ENCODE data around the gene TBC1D2B.

The TBC1D2B gene

DNA sequence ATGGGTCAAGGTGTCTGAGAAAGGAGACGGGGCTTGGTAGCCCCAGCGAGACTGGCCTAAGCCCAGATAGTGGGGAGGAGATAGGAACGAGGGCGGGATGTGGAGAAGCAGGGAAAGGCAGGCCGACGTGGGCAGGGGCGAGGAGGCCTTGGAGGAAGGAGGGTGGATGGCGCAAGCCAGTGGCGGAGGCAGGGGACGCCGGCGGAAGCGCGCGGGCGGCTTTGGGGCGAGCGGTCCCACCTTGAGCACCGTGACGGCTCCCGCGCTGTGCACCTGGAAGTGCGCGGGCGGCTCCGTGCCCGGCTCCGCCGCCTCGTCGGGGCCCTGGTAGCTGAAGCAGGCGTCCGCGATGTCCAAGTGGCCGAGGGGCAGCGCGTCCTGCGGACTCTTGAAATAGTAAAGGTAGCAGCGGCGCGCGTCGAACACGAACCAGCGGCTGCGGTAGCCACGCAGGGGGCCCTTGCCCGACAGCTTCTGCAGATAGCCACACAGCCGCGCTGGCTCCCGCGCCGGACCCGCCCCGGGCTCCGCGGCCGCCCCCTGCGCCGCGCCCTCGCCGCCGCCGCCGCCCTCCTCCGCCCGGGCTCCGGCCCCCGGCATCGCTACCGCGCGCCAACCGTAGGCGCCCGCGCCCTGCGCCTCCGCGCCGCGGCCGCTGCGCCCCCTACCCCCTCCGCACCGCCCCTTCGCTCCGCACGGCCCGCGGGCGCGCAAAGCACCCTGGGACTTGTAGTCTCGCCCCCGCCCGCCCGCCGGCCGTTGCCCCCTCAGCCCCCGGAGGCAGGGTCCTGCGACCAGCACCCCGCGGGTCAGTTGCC, at the start of gene TBC1D2B:
TSS of gene TBC1D2B (minus strand) at position 659 of the 818 bp plus-strand sequence. CDS start at position 600, 59 bp downstream.
- peak within 1 kb of the TSS; percentile 89 for H3K4me3 ChIP-seq (ENCODE audit: low read length)
- TF ChIP-seq, protein P1, sequence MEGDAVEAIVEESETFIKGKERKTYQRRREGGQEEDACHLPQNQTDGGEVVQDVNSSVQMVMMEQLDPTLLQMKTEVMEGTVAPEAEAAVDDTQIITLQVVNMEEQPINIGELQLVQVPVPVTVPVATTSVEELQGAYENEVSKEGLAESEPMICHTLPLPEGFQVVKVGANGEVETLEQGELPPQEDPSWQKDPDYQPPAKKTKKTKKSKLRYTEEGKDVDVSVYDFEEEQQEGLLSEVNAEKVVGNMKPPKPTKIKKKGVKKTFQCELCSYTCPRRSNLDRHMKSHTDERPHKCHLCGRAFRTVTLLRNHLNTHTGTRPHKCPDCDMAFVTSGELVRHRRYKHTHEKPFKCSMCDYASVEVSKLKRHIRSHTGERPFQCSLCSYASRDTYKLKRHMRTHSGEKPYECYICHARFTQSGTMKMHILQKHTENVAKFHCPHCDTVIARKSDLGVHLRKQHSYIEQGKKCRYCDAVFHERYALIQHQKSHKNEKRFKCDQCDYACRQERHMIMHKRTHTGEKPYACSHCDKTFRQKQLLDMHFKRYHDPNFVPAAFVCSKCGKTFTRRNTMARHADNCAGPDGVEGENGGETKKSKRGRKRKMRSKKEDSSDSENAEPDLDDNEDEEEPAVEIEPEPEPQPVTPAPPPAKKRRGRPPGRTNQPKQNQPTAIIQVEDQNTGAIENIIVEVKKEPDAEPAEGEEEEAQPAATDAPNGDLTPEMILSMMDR (conservative IDR thresholded peaks at IDR 0.05; ENCODE audit: low read depth, low read length), result no peak
- no peak for DNase-seq (ENCODE audit: low read depth)

DNA sequence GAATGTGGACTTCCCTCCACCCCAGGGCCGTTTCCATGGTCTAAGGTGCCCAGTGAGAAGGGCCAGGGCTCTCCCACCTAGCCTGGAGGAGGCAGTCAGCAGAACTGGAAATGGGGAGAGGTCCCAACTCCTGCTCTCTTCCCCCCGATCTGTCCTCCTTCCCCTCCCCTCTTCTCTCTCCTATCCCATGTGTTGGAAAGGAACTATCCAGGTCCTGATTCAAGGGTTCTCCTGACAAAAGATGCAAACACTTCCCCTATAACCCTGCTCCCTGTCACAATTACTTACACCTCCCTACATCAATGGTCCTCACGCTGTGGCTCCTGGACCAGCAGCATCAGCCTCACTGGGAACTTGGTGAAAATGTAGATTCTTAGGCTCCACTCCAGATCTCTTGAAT, 47.8 kb upstream of the TBC1D2B start:
- TF ChIP-seq, protein P1 (conservative IDR thresholded peaks at IDR 0.05; ENCODE audit: low read depth, low read length), result no peak

DNA sequence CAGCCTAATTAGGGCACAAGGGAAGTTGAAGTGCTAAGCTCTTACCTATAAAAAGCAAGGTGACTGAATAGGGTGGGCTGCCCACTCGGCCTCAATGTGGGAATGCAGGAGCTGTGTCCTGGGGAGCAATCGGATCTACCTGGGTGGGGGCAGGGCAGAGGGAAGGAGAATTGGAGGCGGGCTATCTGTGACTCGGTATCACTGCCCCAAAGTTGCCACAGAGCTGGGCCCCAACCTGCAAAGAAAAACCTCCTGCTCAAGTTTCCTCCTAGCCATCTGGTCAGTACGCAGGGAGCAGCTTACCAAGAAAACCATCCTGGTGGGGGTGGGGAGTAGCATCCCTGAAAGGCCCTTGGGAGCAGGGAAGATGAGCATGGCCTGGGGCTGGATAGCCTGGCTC, 43.0 kb upstream of the TBC1D2B start:
- H3K4me3 ChIP-seq (ENCODE audit: low read length), result no peak overlapping the region
- DNase-seq (ENCODE audit: low read depth), result no peak
- TF ChIP-seq, protein P1 (conservative IDR thresholded peaks at IDR 0.05; ENCODE audit: low read depth, low read length), result no peak

More for the DNA sequence above, 47.8 kb upstream of the TBC1D2B start:
- no peak overlapping the region for H3K4me3 ChIP-seq (ENCODE audit: low read length)
- no peak for DNase-seq (ENCODE audit: low read depth)

DNA sequence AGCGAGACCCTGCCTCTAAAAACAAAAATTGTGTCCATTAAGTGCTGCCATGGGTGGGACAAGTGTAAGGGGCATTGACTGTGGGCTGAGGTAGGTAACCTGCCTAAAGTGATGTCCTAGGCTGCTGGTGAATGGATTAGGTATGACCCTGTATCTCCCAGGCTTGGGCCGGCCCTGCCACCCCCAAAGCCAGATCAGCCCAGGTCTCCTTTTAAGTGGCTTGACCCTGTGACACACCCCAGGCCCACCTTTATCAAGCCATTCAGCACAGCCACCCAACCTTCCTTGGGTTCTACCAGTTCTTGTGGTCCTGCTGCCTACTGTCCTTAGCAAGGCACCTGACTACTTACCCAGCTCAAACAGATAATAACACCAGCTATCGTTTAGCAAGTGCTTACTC, 35.0 kb upstream of the TBC1D2B start:
- DNase-seq (ENCODE audit: low read depth), result no peak
- H3K4me3 ChIP-seq (ENCODE audit: low read length), result no peak overlapping the region
- TF ChIP-seq, protein P1 (conservative IDR thresholded peaks at IDR 0.05; ENCODE audit: low read depth, low read length), result no peak

DNA sequence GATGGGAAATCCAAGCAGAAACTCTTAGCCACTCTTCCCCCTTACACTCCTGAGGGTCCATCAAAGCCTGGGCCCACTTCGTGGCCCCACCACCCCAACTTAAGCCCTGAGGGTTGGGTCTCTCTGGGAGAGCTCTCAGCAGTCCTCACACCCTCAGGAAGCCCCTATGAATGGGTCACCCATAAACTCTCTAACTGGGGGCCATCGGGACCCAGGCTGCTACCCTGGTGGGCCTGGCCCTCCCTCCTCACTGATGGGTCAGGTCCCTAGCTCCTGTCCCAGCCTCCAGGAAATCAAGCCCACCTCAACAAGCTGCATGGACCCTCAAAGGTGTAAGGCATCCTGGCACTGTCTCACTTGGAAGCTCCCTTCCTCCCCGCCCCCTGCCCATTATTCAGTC, 34.3 kb upstream of the TBC1D2B start:
- DNase-seq (ENCODE audit: low read depth), result no peak
- TF ChIP-seq, protein P1 (conservative IDR thresholded peaks at IDR 0.05; ENCODE audit: low read depth, low read length), result no peak

DNA sequence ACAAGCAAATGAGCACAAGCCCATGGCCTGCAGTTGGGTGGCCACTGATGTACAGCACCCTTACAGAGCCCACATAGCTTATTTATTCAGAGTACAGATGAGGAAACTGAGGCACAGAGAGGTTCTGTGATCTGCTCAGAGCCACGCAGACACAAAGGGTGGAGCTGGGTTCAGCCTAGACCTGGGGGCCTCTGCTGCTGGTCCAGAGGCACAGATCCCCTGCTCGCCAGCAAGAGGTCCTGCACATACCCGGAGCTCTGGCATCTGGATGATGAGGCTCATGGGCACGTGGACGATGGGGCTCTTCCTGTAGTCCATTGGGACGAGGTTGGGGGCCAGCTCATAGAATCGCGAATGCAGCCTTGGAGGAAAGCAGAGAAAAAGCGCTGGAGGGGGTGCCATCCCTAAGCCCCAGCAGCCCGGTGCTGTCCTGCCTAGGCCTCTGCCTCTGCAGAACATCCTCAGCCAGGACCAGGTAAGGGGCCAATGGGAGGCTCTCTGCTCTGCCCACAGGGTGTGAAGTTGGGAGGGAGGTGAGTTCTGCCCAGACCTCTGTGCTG, 33.5 kb upstream of the TBC1D2B start:
- DNase-seq (ENCODE audit: low read depth), result no peak
- TF ChIP-seq, protein P1 (conservative IDR thresholded peaks at IDR 0.05; ENCODE audit: low read depth, low read length), result no peak
- H3K4me3 ChIP-seq (ENCODE audit: low read length), result no peak overlapping the region

More for the DNA sequence above, 34.3 kb upstream of the TBC1D2B start:
- no peak overlapping the region for H3K4me3 ChIP-seq (ENCODE audit: low read length)

DNA sequence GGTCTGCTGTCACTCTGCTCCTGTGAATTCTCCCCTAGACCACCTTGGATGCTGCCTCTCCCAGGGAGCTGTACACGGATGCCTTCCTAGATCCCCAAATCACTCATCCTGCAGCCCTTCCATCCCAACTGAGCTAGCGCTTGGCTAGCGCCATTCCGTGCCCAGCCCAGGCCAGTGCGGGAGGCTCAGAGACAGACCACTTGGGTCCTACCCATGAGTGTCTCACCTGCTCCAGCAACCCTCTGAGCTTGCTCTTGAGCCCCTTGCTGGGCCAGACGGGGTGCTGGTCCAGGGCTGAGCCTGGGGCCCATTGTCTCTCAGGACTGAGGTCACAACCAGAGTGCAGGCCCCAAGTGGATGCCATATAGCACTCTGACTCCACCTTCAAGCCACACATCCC, 32.6 kb upstream of the TBC1D2B start:
- TF ChIP-seq, protein P1 (conservative IDR thresholded peaks at IDR 0.05; ENCODE audit: low read depth, low read length), result no peak
- no peak for DNase-seq (ENCODE audit: low read depth)
- no peak overlapping the region for H3K4me3 ChIP-seq (ENCODE audit: low read length)

All from retinal pigment epithelial cell (primary cell).